Activated CD4-positive, CD25-positive, alpha-beta regulatory T cell treated with anti-CD3 and anti-CD28 coated beads, Interleukin-2, amount 50 U/mL, for 24 hours (primary cell): ENCODE data around the gene EFTUD2.
A peak's percentile ranks its signal among the peaks of the same experiment; 100 is the strongest.
"Not testable (repeated sequence)": the region's sequence is repeated elsewhere in the genome, so short reads cannot be mapped to it uniquely, and the experiment has no call there.

Source experiments
- ATAC-seq, 2 donors: fragments of 150-1000 bp; cut with Tn5 transposase; one replicate each; pipeline ENCODE4 v1.10.0; 2021; ENCODE audit warnings: mild to moderate bottlenecking in 1 of 2, moderate library complexity in 1 of 2

Gene EFTUD2

GRCh38 chr17:44846206-44846605, 53.0 kb downstream of the EFTUD2 start:
- ATAC-seq = no peak

GRCh38 chr17:44844390-44844830, 54.8 kb downstream of the EFTUD2 start:
- no peak for ATAC-seq

DNA sequence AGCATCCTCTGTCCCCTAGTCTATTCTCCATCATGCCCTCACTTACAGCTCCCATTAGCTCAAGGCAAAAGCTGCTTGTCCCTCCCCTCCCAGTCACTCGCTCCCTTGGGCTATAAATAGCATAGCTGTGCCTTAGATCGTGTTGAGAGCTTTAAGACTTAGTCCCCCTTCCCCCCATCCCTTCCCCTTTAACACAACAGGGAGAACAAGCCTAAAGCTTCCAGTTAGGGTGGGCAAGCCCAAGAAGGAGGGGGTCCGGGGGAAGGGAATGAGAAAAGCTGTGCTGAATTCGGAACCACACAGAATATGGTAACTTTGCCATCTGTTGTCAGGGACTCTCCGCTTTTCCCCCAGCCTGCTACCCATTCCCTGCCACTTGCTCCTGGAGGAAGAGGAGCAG, 56.5 kb downstream of the EFTUD2 start:
- no peak for ATAC-seq

- no peak for ATAC-seq
Observed at GRCh38 chr17:44840936-44841335, 58.3 kb downstream of the EFTUD2 start.

DNA sequence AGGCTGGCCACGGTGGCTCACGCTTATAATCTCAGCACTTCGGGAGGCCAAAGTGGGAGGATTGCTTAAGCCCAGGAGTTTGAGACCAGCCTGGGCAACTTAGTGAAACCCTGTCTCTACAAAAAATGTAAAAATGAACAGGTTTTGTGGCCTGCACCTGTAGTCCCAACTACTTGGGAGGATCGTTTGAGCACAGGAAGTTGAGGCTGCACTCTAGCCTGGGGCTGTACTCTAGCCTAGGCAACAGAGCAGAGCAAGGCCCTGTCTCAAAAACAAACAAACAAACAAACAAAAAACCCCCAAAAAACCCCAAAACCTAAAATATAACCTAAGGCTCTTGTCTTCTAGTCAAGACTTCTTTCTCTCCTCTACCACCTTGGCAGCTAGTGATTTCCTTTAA, 59.0 kb downstream of the EFTUD2 start:
- no peak for ATAC-seq

- ATAC-seq = no peak
Observed at GRCh38 chr17:44837196-44837595, 62.0 kb downstream of the EFTUD2 start.

GRCh38 chr17:44832805-44833204, 66.4 kb downstream of the EFTUD2 start:
- no peak for ATAC-seq

- ATAC-seq = no peak
Observed at GRCh38 chr17:44831371-44831770, 67.9 kb downstream of the EFTUD2 start.

DNA sequence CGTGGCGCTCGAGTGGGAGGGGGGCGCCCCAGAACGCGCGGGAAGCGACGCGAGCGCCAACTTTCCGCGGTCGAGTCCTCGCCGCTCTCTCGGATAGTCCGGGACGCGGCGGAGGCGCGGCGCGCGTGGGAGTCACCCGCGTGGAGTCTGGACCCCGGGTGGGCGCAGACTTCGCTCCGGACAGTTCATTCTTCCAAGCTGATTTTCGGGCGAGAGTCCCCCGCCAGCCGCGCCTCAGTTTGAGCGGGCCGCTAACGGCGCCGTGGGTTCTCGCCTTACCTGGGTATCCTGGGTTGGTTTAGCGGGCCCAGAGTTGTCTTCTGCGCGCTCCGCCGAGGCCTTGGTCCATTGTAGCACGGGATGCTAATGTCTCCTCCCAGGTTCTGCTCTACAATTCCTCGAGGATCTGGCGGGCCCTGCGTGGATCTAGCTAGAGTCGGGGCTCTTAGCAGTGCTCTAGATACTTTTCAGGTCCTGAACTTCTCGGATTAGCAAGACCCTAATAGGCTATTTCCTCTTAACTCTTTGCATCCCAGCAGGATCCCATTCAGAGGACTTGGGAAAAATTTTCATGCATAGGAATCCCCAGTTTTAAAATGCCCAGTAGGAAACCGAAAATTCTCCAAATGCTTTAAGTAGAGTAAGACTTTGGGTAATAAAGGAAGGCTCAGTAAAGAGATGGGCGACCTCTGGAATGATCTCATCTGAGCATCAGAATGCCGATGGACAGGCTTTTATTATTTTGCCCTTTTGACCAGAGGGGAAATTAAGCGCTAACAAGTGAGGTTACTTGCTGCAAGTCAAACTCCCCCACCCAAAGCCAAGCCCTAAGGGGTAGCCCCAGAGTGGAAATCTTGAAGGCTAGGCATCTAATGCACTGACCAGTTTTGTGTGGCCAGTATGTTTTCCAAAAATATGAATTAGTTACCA, 68.6 kb downstream of the EFTUD2 start:
- ATAC-seq = peak in 1 of 2 donors; percentile 37

DNA sequence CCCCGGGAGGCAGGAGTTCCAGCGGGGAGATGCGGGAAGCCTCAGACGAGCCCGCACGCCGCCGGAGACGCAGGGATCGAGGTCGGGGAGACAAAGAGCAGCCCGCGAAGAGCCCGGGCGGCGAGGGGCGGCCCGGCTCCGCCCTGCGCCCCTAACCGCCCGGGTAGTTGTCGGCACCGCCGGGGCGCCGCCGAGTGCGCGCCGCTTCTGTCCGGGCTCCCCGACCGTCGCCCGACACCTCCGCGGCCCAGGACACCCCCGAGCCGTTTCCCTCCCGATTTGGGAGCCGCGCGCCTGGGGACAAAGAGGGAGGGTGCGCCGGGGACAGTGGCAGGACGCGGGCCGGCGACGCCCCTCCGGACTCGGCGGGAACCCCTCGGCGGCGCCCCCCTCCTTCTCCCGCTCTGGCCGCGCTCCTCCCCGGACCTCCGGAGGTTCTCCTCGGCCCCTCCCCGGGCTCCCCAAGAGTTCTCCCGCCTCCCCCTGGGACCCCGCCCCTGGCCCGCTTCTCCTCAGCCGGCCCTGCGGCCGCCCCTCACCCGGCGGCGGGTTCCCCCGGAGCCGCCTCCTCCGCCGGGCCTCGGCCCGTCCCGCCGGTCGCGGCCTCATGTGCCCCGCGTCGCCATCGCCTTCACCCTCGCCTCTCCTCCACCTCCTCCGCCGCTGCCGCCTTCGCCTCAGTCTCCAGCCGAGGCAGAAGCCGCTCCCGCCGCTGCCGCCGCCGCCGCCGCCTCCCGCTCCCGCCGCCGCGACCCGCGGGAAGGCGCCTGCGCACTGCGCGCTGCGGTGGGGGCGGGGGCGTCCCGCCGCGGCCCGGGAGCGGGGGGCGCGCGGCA, 69.5 kb downstream of the EFTUD2 start, which contains the start of gene GJC1:
TSS of gene GJC1 (minus strand) at position 765 of the 836 bp plus-strand sequence. CDS start 24,470 bp downstream, outside the sequence.
- peak; percentile 46 to 51 for ATAC-seq

- ATAC-seq = no peak
Observed at GRCh38 chr17:44828919-44829522, 70.2 kb downstream of the EFTUD2 start.

DNA sequence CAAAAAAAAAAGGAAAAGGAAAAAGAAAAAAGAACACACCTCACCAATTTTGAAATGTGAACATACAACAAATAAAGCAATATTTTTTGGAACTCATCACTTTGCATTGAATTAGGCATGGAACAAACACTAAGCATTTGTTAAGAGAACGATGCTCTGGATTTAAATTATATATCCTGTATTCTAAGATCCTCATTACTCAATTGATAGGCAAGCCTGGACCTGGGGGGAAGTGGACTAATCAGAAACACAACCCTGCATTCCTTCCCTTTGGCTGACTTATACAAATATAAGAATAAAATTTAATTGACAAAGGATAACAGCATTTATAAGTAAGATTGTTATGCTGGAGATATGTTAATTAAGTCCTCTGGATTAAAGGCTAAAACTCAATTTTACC, 71.4 kb downstream of the EFTUD2 start:
- ATAC-seq = no peak

GRCh38 chr17:44826123-44826790, 73.0 kb downstream of the EFTUD2 start:
- ATAC-seq = no peak

DNA sequence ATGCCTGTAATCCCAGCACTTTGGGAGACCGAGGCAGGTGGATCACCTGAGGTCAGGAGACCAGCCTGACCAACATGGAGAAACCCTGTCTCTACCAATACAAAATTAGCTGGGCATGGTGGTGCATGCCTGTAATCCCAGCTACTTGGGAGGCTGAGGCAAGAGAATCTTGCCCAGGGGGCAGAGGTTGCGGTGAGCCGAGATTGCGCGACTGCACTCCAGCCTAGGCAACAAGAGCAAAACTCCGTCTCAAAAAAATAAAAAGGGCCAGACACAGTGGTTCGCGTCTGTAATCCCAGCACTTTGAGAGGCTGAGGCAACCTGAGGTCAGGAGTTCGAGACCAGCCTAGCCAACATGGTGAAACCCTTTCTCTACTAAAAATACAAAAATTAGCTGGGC, 74.0 kb downstream of the EFTUD2 start:
- not testable (repeated sequence) for ATAC-seq

GRCh38 chr17:44820631-44821212, 78.5 kb downstream of the EFTUD2 start:
- ATAC-seq = no peak

GRCh38 chr17:44818508-44818907, 80.7 kb downstream of the EFTUD2 start:
- ATAC-seq = not testable (repeated sequence)

GRCh38 chr17:44812263-44812662, 87.0 kb downstream of the EFTUD2 start:
- no peak for ATAC-seq

DNA sequence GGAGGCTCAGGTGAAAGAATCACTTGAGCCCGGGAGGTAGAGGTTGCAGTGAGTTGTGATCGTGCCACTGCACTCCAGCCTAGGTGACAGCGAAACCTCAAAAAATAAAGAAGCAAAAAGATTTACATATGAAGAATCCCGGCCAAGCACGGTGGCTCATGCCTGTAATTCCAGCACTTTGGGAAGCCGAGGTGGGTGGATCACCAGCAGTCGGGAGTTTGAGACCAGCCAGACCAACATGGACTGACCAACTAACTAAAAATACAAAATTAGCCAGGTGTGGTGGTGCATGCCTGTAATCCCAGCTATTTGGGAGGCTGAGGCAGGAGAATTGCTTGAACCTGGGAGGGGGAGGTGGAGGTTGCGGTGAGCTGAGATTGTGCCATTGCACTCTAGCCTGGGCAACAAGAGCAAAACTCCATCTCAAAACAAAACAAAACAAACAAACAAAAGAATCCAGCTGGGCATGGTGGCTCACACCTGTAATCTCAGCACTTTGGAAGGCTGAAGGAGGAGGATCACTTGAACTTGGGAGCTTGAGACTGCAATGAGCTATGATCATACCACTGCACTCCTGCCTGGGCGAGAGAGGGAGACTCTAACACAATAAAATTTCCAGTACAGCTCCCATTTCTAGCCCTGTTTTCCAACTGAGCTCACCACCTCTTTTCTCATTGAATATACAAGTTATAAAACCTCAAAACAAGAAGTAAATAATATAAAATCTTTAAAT, 90.4 kb downstream of the EFTUD2 start:
- not testable (repeated sequence) for ATAC-seq

DNA sequence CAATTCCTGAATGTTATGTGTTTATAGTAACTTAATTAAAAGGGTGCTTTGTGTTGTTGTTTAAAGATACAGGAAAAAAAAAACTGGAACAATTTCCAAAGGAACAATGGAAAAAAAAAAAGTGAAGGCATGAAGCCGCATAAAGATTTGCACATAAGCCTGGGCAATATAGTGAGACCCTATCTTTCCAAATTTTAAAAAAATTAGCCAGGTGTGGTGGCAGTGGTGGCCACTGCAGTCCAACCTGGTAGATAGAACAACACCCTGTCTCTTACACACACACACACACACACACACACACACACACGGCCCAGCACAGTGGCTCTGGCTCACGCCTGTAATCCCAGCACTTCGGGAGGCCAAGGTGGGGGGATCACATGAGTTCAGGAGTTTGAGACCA, 91.1 kb downstream of the EFTUD2 start:
- no peak for ATAC-seq

- ATAC-seq = no peak
Observed at GRCh38 chr17:44807817-44808155, 91.5 kb downstream of the EFTUD2 start.

DNA sequence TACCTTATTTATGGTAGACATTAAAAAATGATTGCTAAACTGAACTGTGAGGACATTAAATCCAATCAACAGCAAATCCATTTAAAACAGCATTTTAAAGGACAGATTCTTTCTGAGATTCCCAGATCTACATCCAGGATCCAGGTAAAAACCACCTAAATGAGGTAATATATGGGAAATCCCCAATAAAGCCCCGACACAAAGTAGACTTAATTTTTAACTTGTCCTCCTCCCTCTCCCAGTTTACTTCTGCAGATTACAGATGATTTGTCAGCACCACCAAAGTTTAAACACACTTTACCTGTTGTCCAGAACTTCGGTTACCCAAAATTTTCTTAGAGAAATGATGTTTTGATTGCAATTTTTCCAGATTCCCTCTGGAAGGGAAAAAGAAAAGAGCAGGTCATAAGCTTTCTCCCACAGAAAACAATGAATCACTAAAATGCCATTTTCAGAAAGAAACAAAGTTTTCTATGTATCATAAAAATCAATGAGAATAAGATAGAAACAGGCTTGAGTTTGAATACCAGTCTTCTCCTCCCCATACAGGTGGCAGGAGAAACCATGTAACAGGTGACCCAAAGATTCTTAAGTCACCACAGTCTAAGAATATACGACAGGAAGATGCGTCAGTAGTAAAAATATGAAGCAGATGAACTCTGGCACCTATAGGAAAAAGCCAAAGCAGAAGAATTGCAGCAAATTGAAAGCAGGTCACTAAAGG, 92.0 kb downstream of the EFTUD2 start:
- no peak for ATAC-seq
